NCI-H82 treated with DMSO at 0.1 percent for 48 hours (cell line): Measurements from ENCODE around the gene PPP1R9A.

Experiments used
- DNase-seq: peaks from one replicate; lab custom pipeline; 2025; ENCODE audit not compliant: unreplicated experiment; lab: John Stamatoyannopoulos, UW

The PPP1R9A gene

DNA sequence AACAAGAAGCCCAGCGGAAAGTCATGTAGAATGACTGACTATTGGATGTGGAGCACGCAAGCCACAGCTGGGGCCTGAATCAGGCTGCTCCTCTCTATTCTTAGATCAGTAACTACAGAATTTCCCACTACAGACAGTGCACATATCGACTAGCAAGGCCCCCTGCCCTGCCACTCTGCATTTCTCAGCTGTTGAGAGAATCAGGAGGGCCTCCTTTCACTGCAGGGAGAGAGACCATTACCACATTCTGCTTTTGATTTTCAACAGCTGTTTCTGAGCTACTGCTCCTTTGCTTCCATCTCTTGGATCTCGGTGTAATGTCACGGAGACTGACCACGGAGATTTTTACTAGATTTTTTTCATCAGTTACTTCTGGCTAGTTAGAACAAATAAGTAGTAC, 343.2 kb downstream of the PPP1R9A start:
- DNase-seq, result no peak

DNA sequence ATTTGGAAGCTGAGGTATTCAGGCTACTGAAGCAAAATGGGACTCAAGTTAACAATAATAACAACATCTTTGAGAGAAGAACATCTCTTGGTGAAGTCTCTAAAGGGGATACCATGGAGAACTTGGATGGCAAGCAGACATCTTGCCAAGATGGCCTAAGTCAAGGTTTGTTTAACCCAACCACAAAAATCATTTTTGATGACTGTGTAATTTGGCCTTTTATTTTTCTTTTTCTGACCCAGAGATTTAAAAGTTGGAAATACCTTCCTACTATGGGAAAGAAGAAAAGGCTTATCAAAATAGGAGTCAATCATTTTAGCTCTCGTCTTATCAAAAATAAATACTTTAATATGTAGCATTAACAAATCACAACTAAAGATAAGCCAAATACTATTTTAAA, 344.6 kb downstream of the PPP1R9A start:
- DNase-seq, result no peak

DNA sequence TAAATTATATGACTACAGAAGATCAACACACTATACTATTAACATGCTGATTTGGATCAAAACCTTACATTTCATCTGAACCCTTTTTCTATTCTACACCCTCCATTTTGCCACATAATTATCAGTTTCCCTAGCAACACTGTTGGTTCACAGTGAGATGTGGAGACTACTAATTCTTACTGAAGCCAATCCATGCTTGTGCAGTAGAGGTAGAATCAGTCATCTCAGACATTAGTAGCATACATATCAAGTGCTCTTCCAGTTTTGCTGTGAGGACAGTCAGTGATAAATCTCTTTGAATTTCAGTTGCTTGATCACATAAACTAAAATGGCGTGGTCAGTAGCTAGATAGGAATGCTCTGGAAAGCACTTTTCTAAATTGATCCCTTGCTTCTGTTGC, 346.6 kb downstream of the PPP1R9A start:
- no peak for DNase-seq

DNA sequence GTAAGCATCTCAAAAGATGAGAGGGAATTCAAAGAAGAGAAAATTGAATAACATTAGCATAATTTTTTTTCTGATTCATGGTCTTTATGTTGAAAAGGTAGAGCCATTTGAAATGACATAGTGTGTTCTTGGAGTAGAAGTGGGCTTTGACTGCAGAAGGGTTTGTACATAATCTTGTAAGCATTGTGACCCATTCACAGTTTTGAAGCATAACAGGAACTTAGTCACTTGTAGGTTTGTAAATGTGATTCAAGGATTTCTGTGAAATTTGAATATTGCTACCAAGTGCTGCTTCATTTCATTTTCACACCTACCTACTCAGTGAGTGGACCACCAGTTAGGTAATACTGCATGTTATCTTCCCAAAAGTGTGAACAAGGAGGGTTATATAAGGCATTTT, 348.3 kb downstream of the PPP1R9A start:
- no peak for DNase-seq

DNA sequence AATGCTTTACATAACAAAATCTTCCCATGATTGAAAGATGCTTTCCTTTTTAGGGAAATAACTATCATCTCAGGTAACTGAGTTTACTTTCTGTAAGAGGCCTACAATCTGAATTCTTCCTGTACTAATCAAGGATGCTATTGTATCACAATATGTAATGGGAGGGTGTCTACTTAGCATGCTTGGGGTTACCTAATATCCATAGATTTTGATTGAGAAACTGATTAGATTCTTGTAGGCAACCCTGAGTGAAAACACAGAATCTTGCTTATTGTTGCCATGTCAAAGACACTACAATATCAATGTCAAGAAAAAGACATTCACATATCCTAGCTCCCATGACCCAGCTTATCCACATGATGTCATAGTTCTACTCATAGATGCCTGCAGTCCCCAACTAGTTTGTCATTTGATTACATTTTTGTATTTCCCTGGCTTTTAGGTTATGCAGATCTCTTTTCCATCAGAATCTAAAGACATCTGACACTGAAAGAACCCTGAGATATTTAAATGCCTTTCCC, 354.6 kb downstream of the PPP1R9A start:
- DNase-seq, result no peak

DNA sequence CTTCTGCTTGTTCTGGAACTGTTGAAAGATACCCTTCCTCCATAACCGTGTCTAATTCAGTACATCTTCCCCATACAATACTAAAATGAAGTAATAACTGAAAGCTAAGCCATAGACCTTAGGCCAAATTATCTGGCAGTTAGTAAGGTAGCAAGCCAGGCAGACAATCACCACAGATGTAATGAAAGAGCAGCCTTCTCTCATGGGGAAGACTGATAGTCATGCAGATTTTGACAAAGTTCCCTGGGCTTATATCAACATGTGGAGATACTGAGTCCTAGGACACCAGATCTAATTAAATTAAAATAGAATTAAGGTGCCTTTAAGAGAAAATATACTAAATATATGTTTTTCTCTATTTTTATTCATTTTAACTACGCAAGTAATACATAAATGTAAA, 355.5 kb downstream of the PPP1R9A start:
- DNase-seq, result no peak

DNA sequence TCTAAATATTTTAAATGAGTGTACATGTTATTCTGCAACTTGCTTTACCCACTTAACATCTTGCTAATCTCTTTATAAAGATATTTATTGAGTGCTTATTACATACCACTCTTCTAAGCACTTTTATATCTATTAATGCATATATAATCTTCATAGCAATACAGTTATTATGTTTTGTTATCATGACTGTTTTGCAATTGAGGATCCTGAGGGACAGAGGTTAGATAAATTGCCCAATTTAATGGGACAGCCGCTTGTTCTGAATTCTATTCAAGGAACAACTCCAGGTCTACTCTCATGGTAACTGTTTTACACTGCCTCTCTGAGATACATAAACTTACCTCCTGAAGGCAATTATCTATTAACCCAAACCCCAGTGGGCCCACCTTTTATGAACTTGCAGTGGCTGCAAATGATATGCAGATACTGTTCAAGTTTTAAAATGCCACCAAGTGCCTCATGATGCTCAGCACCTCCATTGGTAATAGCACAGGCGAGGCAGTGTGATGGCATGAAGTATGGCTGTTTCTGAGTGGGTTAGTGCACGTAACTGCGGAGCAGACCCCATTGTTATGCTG, 356.5 kb downstream of the PPP1R9A start:
- DNase-seq, result no peak

DNA sequence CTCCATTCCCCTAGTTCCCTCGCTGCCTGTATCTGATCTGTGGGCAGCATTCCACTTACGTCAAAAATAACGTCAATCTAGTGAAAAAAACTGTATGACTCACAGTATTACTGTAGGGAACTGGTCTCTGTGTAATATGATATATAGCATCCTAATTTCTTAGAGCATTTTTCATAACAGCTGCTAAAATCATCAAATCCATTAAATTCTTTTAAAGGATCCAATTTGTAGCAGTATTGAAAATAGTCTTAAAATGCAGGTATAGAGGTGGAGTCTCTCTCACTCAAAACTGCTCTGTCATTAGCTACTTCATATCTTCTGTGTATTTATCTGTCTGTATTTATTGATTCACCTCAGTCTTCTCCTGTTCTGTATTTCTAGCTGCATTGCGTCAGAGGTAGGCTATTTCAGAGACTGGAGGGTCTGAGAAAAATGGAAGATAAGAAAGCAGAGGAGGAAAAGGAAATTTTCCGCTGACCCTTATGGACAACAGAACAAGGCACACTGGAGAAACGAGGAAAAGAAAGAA, 357.0 kb downstream of the PPP1R9A start:
- DNase-seq, result no peak

DNA sequence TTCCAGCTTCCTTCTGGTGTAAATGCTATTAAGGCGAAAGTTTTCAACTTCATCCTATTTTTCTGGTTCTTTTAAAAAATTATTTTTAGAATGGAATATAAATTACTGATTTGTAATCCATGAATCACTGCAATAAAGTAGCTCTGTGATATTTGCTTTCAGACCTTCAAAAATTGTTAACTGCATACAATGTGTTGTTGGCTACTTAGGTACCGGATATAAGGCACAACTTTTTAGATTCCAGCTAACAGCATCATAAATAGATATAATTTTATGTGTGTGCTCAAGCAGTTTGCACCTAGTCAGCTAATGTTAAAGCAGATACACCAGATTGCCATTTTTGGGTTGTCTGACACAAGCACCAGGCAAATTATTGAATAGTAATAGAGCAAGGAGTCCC, 358.2 kb downstream of the PPP1R9A start:
- DNase-seq, result no peak

DNA sequence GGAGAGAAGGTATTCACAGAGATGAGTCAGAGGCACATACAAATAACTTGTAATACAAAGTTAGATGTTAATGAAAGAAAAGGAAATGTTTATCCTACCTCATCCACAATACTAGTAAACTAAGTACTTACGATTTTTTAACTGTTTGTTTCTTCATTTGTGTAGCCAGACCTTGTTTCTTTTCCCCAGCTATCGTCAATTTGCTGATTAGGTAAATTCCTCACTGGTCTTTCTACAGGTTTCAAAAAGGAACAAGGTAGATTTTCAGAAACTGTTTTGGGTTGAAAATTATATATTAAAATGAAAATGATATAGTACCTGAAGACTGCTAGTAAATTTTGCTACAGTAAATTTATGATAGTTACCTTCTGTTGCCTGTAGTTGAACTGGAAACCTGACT, 360.4 kb downstream of the PPP1R9A start:
- no peak for DNase-seq

DNA sequence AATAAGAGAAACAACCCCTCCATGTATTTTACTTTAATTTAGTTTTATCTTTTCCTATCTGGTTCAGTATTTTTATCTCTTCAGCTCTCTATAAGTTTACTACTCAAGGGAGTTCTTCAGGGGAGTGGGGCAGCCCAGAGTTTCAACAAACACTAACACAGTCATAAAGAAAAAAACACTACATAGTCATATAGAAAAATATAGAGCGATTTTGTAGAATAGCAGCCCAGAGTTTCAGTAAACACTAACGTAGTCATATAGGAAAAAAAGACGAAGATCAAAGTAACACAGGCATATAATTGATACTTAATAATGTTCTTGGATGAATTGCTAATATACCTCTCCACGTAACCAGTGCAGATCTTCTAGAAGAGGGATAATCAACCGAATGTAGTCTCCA, 362.2 kb downstream of the PPP1R9A start:
- DNase-seq, result no peak

DNA sequence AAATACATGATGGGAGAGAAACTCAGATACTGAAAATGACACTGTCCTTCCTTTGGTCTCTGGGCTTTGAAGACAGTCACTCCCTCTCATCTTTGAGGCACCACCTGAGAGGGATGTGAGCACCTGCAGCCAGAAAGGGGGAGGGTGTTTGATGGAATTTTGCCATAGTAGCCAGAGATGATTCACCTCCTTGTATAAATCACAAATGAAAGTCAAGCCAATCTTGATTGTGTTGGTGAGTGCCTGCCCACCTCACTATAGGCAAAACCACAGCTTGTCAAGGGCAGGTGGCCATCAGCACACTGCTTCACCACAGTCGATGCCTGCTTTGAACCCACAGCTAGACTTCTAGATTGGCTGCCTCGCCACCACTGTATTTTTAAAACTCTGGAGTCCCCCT, 368.7 kb downstream of the PPP1R9A start:
- no peak for DNase-seq

DNA sequence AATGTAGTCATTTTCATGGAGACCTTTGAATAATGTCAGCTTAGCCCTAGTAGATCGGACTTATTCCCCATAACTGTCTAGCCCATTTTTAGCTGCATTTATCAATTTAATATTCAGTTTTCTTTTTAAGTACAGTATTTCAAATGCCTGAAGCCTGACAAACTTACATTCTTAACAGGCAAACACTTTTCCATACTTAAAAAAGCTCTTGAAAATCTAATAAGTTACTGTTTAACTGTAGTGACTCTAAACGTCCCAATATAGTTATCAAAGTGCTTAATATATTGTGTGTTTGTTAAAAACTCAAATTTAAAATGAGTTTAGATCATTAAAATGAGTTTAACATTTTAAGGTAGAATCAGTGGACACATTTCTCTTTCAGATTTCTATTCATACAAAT, 372.0 kb downstream of the PPP1R9A start:
- DNase-seq, result no peak

DNA sequence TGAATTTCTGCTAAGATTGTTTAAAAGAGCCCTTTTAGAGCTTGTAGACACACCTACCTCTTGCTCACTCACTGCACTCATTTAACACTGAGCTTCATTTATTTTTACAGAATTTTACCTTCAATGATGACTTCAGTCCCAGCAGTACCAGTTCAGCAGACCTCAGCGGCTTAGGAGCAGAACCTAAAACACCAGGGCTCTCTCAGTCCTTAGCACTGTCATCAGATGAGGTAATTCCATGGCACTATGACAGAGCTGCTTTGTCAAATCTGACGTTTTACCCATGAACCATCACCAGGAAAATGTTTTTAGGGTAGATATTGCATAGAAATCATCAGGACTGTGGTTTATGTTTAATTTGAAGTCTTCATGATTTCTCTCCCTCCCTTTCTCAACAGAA, 378.7 kb downstream of the PPP1R9A start:
- no peak for DNase-seq

DNA sequence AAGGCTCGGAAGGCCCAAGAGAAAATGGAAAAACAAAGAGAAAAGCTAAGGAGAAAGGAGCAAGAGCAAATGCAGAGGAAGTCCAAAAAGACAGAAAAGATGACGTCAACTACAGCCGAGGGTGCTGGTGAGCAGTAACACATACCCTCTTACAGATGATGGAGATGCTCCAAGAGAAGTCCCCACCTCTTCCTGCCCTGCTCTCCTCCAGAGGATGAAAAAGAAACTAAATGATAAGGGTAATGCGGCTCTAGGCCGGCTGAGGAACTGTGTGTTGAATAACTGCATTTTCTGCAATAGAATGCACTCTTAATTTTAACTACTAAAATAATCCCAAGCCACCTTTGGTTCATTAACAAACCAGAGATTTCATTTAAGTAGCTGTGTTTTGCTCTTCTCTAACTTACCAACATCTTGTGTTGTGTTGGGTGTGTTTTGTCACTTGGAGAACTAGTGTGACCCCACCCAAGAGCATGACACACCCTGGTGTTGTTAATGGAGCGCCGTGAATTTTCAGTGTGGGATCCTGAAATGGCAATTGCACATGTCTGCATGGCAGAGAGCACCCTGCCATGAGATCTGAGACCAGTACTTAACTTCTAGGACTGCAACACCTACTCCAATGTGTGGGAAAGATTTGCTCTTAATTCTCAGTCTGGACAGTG, 382.9 kb downstream of the PPP1R9A start:
- no peak for DNase-seq

DNA sequence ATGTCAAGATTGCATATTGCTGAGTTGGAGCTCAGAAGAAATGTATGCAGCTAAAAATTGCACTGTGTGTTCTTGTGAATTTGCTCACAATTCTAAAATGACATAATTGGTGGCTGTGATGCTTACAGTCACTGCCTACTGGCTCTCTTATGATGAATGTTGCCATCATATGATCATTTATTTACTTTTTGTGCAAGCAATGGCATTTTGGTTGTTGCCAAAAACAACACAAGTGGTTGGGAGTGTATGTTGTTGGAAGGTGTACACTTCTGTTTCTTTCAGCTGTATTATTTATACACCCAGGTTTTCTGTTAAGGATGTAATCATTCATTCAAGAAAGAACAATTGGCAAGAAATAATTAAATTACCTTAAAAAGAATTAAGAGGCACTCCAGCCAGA, 388.0 kb downstream of the PPP1R9A start:
- no peak for DNase-seq

DNA sequence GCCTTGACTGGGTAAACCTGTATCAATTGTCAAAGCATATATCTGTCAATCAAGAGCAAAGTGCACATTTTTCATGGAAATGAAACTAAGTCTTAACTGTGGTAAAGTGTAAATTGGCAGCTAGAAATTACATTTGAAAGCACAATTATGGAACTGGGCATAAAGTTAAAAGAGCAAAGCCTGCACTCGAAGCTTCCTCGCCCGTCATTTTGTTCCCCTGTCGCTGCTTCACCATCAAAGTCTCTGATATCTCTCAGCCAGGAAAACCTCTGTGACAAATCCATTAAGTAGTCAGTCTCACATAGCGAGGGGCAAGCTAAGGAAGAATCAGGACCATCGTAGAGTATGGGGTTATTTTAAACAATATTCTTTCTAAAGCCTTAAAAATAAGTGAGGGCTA, 389.1 kb downstream of the PPP1R9A start:
- no peak for DNase-seq

DNA sequence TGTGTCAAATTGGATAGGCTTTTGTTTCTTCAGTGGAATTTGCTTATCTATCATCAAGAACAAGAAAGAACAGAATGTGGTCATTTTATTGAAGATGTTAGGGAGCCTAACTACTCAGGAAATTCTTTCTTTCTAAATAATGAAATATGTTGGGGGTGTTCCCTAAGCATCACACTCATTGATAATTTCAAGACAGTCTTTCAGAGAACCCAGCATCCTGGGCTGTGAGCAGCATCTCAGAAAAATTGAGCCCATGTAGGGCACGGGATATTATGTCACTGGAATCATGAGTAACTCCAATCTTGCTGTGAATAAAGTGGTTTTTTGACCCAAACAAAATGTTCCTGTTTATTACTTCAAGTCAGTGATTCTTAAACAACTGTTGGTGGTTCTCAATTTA, 389.6 kb downstream of the PPP1R9A start:
- no peak for DNase-seq

DNA sequence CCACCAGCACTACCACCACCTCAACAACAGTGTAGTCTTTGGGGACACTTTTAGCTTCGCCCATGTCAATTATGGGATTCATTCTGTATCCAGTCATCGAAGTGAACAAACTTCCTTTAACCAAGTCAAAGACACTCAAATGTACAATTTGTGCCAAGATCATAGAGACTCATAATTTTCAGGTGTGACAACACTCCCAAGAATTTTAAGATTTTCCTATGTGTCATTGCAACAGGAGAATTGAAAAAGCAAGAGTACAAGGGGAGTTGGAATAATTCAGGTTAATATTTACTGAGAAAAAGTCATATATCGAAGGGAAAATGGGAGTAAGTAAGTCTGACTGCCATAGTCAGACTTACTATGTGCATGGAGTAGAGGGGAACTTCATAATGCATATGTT, 390.7 kb downstream of the PPP1R9A start:
- no peak for DNase-seq

DNA sequence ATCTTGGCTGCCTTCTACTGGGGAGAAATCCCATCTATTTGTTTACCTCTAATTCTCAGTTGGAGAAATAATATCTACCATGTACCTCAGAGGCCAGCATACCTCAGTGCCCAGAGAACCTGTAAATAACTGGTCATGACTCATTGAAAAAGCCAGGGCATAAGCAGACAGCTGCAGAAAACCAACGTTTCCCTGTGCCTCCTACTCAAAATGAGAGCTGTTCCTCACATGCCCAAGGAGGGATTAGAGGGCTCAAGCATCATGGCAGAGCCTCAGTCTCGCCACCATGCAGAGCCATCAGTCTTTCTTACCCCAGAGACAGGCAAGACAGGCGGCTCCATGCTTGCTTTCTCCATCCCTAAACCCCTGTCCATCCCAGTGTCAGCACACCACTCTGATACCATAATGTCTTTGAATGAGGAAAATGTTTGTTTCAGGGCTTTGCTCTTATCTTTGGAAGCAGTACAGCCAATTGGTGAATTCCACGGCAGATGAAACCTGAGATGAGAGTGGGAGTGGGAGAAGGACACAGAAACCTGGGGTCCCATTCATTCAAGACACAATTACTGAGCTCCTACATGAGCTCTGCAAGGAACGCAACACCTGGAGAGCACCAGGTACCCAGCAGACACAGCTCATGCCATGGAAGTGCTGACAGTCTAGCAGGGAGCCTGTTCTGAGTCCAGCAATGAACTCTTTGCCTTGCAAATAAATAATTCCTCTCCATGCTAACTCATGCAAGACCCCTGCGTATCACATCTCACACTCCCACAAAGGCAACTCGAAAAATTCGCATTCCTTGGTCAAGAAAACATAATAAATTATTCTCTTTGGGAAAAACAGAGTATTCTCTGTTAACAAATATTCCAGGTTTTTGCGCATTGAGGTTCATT, 395.9 kb downstream of the PPP1R9A start:
- no peak for DNase-seq

DNA sequence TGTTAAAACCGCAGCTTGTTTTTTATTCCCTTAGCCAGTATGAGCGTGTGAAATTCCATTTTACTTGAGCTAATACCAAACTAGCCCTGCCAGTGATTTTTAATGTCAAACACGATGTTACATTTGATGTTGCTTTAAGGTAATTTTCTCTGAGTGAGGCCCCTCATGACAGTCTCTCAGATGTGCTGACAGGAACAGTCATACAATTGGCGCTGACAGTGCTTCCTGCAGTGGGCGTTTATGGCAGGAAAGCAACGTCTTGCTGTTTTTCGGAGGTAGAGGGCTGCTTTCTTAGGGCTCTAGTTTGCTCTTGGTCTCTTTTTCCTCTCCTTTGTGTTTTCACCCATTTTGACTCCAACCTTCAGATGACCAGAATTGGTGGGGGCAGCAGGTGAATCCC, 397.6 kb downstream of the PPP1R9A start:
- DNase-seq, result no peak

DNA sequence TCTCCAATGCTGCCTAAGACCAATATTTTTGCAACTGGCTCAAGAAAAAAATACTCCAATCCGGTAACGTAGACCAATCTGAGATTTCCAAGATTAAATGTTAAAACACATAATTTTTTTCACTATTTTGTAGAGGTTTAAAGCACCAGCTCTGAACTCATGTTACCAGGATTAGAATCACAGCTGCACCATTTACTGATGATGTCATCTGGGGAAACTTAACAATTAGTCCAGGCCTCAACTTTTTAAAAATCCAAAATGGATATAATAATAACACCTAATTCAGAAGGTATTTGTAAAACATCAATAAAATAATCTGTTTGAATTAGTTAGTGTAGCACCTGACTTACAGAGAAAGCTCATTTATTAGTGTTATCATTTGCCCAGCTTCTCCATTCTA, 402.6 kb downstream of the PPP1R9A start:
- DNase-seq, result no peak
